Measurements from ENCODE around the gene KL. TPM values are rescaled to one million over a fixed set of nuclear protein-coding genes. Genes with fewer than 3 reads are reported as not detected.

The KL gene
- total RNA-seq, 1 experiment from 2014 or later = not detected

DNA sequence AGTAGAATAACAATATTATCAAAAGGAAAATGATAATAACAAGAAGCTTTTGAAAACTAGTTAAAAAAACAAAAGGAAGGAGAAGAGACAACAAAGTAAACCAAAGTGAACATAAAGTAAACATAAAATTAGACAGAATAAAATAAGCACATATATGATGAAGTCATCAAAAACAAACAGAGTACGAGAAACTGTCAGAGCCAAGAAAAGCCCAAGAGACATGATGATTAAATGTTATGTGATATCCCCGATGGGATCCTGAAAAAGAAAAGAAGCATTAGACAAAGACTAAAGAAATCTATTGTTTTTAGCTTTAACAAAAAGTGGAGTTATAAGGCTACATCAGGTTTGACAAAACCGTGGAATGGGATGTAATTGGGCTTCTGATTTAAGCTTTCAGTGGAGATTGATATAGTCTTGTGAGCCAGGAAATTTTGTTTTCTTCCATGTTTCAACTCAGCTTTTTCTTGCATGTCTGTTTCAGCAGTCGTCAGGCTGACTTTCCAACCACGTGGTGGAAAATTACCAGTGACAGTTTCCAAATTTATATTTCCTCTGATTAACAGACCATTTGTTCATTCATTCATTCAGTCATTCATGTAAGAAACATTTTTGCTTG is 64.9 kb downstream of the KL start:
- peak; percentile 79 for DNase-seq (ENCODE audit: low read depth)

DNA sequence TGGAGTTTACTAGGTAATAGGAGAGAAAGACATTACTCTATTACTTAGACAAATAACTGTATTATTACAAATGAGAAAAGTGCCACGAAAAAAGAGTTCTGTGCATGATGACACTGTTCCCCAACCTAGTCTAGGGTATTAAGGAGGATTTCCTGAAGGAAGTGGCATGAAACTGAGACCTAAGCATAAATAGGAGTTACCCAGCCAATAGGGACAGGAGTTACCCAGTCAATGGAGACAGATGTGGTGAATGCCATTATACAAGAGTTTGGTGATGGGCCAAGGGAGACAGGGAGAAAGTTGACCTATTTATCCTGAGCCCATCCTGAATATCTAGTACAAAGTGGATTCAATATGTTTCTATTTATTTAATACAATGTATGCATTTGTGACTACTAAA is 65.4 kb downstream of the KL start:
- peak; percentile 27 for DNase-seq (ENCODE audit: low read depth)

GRCh38 chr13:33083054-33083453 is 66.8 kb downstream of the KL start:
- DNase-seq (ENCODE audit: low read depth) = no peak

- peak; percentile 86 for DNase-seq (ENCODE audit: low read depth)
These were observed 70.9 kb downstream of the KL start for GRCh38 chr13:33087091-33087490.

- peak; percentile 44 for DNase-seq (ENCODE audit: low read depth)
These were observed 71.6 kb downstream of the KL start for GRCh38 chr13:33087790-33088189.

DNA sequence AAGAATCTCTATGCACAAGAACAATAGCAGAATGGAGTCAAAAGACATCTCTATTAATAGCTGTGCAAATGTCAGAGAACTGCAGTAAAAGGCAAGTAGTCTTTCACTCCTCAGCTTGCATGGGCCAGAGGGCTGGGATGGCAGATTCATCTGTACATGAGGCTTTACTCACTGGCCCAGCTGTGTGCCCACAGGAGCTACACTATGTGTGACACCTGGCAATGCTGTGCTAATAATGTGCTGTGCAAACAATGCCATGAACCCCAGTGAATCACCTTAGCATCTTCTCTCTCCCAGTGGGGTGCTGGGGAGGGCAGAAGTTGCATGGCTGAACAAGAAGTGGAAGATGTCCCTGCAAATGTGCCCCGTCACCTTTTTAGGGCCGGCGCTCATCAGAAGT is 73.1 kb downstream of the KL start:
- peak; percentile 55 for DNase-seq (ENCODE audit: low read depth)

- no peak for DNase-seq (ENCODE audit: low read depth)
These were observed 74.7 kb downstream of the KL start for GRCh38 chr13:33090755-33091414.

DNA sequence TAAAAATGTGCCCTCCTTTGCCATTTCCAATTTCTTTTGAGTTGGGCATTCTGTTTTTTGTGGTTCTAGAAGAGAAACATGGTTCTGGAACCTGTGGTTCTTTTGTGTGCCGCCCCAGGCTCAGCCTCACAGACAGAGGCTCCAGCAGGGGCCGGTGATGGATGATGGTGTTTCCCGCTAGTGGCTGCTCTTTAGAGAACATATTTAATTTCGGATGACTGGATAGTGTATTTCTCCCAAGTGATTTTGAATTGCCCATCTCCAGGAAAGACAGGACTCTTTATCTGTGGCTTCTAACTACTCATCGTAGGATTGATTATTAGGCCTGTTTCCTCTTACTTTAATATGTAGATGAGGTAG is 75.2 kb downstream of the KL start:
- no peak for DNase-seq (ENCODE audit: low read depth)

DNA sequence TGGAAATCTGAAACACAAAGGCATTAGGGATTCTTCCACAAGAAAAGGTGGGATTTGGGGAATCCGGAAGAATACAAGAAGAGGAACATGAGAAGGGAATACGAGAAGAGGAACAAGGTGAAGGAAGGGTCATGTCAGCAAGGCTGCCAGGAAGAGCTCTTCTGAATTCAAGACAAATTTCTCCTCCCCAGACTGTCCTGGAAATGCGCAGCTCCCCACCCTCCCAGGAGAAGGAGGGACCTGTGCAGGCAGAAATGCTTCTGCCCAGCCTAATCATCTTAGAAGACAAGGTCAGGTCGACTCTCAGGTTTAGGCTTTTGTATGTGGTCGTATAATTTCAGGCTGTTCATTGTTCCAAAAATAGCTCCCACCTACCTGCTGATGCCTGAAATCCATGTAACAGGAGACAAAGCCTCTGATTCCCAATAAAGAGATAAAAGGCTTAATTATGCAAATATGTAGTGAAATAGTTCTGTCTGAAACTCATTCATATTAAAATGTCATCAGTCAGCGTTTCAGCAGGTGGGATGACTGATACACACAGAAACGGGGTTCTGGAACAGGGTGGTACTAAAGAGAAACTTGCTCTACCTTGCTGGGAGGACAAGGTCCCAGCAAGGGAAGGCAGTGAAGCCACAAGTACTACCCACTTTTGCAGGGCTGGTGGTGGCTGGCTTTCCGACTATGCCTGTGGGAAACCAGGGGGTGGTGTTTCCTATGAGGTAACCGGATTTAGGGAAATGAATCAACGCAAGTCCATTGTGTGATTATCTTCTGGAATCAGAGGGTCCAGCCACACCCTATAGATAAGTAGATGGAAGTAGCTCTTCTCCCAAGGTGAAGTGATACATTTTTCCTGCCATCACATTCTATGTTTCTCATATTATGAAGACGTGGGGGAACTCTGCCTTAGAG is 76.1 kb downstream of the KL start:
- no peak for DNase-seq (ENCODE audit: low read depth)

- no peak for DNase-seq (ENCODE audit: low read depth)
These were observed 80.8 kb downstream of the KL start for GRCh38 chr13:33096886-33097605.

GRCh38 chr13:33099860-33100259 is 83.6 kb downstream of the KL start:
- no peak for DNase-seq (ENCODE audit: low read depth)

GRCh38 chr13:33100886-33101285 is 84.7 kb downstream of the KL start:
- DNase-seq (ENCODE audit: low read depth) = no peak

- no peak for DNase-seq (ENCODE audit: low read depth)
These were observed 85.6 kb downstream of the KL start for GRCh38 chr13:33101835-33102234.

DNA sequence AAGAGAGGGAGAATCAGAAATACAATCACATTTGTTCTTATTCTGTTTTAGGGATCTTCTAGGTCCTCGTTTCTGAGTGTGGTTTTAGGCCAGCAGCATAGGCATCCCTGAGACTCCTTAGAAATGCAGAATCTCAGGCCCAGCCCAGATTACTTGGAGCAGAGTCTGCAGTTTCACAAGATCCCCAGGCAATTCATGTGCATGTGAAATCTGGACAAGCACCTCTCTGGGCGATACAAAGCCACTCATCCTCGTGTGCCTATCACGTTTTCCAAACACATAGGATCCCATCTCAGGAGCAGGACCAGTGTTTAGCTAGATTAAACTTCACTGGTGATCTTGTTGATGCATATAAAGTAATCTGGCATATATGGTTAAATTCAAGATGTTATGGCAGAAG is 87.2 kb downstream of the KL start:
- no peak for DNase-seq (ENCODE audit: low read depth)

DNA sequence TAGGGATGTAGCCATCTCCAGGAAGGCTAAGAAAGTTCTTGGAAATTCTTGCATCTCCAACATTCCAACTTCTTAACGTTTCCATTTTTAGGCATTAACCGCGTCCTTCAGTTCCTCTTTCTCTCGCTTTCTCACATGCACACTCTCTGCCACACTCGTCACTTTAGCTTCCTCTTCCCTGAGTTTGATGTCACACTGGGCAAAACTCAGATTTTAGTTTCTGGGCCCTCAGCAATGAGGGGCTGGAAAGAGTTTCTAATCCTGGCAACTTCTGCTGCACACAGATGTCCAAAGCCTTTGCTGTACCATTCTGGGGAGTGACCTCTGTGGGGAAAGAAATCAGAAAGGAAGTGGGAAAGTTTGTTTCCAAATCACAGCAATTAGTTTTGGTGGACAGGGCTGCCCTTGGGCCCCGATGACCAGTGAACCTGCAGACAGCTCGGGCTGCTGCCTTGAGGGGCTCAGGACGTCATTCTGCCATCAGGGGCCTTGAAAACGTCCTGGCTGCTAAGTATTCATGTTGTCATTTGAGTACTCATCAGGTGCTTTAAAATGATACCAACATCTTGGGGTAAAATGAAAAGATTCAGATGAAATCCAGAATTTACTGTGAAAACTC is 89.3 kb downstream of the KL start:
- no peak for DNase-seq (ENCODE audit: low read depth)

DNA sequence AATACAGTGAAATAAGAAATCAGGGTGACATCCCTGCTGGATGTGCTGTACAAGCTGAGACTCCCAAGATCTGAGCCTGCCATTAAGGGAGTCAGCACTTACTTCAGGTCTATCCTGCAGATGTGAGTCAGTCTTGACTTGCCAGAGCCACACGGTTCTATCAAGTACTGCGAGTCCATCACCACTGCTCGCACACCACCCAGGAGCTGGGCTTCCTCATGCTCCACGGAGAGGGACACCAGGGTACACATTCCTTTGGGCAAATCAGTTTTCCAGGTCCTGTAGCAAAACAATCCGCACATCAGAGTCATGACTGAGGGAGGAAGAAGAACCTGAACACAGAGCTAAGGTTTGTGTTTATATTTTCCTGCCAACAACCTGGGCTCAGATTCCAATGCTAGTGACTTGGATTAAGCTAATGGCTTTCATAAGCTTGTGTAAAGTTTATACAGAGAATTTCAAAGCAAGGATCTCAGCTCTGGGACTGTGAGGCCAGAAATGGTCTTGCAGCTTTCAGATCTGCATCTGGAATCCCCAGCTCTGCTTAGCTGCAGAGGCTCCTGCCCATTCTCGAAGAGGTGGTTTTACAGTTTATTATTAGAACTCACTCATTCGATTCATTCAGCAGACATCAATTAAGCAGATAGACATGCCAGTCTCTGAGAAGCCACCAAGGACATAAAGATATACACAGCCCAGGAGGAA is 90.6 kb downstream of the KL start:
- DNase-seq (ENCODE audit: low read depth) = no peak

DNA sequence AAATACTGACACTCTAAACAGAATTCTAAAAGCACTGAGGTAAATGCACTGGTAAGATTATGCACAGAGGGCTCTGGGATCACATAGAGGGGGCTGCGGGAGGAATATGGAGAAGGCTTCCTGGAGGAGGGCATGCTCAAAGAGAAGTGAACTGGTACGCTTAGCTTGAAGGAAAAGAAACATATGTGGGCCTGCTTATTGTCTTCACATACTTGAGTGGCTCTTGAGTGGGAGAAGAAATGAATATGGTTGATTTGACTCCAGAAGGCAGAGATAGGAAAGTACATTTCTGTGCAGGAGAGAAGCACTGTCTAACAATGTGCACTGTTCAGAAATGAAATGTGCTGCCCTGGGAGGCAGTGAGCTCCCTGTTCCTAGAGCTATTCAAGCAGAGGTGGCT is 91.1 kb downstream of the KL start:
- no peak for DNase-seq (ENCODE audit: low read depth)

GRCh38 chr13:33108620-33109019 is 92.4 kb downstream of the KL start:
- peak; percentile 53 for DNase-seq (ENCODE audit: low read depth)

DNA sequence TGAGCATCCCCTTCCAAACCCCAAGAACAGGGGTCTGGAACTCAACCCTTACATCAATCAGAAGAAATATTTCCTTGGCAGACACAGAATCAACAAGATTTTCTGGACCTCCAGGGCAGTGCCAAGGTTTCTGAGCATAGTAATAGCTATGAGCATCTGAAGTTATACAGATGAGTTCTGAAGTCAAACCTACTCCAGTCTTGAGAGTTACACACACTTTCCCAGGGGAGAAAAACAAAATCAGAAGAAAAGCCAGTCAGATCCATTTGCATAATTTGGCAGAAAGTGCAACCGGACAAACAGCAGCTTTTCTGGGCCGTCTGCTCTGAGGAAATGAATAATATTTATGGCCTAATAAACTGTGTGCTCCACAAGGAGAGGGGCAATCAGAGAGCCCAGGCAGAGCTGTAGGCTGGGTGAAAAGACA is 93.1 kb downstream of the KL start:
- no peak for DNase-seq (ENCODE audit: low read depth)

GRCh38 chr13:33109801-33110200 is 93.6 kb downstream of the KL start:
- no peak for DNase-seq (ENCODE audit: low read depth)

DNA sequence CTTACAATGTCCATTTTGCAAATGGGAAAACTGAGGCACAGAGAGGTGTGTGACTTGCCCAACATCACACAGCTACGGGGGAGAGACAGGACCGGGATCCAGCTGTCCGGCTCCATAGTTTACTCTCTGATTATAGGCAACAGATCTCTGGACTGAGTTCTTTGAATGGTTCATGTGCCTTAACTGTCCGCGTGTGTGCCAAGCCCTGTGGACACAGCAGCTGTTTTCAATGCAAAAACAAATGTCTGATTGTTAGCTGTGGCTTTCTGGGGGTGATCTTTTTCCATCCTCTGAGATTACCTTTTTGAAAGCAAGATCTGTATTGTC is 94.1 kb downstream of the KL start:
- DNase-seq (ENCODE audit: low read depth) = no peak

Measured in LHCN-M2 (cell line).